T-helper 9 cell (primary cell): ENCODE data around the gene SPATA31E1.
"Not testable (repeated sequence)": the region's sequence is repeated elsewhere in the genome, so short reads cannot be mapped to it uniquely, and the experiment has no call there.

Source experiments
- DNase-seq: peaks from one replicate; pipeline ENCODE4 v3.0.0-alpha.2; 2020
- total RNA-seq, 2 donors: gene quantifications; one replicate each; lab custom pipeline; 2026; lab: John Stamatoyannopoulos, UW

The SPATA31E1 gene
- total RNA-seq = 0 reads per million in 2 donors

DNA sequence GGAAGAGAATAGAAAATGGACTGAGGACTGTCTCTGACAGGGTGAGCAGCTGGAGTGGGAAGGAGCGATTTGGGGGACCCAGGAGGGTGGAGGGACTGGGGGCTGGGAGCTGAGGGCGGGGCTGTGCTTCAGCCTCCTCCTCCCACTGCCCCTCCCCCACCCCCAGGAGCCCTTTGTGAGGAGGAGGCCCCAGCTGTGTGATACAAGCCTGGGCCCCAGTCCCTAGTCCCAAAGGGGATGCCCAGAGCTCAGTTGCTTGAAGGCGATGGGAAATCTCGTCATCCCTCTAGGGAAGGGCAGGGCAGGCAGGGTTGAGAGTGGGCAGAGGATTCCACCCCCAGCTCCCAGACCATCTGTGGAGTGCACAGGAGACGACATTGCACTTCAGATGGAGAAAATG, at the start of gene SPATA31E1:
TSS of gene SPATA31E1 (plus strand) at position 251 of the 400 bp plus-strand sequence. CDS start at position 266, 15 bp downstream.
- no peak for DNase-seq

DNA sequence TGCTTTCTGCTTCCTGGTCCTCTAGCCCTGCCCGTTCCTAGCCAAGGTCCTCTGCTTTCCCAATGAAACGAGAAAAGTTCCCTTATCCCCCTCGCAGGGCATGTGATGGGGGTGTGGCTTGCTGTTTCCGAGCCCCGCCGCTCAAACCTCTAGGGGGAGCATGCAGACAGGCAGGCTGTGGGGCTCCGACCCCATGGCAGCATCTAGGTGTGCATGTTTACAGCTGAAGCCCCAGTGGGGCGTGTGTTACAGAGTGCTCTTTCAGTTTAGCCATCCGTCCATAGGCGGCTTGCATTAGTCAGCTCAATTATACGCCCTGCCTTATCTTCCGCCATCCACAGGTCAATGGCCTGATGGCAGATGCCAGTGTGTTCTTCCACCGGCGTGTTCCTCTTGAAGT, 48.3 kb upstream of the SPATA31E1 start:
- no peak for DNase-seq

DNA sequence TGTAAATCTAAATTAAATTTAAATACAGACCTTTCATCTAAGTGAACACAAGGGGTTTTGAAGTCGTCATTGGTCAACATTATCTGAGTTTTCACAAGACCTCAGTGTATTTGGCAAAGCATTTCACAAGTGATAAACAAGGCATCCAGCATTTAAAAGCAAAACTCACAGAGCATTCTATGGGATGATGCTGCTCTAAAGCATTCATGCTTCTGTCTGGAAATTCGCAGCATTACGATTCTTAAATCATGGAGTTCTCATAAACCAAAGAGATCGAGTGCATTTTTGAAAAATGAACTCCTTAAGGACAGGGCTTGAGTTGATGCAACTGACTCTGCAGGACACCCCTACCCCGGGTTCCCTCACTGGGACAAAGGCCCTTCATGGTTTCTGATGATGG, 46.1 kb upstream of the SPATA31E1 start:
- no peak for DNase-seq

DNA sequence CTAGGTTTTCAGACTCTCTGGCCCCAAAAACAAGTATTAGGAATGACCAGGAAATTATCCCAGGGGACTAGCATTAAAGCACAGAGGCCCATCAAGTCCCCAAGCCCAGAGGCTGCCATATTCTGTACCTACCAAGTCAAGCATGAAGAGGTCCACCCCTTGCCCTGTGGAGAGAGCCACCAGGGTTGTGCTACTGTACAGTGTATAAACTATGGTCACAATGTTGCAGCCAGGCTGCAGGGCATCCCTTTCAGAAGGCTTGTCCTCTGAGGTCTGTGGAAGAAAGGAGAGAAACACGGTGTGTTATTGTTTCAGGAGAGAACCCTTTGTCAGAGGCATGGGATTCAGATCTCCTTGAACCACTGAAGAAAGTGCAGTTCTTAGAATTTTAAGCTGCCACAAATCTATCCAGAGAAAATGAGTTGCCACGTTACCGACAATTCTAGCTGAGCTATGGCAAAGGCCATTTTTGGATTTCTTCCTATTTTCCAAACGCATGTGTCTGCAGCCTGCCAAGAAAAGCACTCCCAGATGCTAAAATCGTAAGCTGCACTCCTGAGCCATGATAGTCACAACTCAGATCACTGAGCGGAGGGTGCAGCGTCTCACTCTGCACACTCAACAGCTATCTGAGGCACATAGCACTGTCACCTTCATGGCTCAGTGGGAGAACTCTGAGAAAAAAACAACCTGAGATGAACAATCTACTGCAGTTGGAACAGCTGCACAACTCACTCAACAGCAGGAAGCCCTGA, 45.5 kb upstream of the SPATA31E1 start:
- no peak for DNase-seq

DNA sequence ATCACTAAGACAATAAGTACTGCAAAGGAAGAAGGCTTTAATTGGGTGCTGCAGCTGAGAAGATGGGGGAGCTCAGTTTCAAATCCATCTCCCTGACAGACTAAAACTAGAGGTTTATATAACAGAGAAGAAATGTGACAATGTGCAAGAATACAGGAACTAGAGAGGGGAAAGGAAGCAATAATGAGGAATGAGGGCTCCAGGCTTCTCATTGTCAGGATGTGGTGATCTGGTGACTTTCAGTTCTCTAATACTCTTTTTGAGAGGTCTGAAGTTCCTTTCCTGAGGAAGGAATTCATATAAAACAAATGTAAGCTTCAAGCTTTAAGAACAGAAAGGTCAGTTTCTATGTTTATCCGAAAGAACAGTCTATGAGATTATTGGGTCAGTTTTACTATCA, 42.5 kb upstream of the SPATA31E1 start:
- no peak for DNase-seq

DNA sequence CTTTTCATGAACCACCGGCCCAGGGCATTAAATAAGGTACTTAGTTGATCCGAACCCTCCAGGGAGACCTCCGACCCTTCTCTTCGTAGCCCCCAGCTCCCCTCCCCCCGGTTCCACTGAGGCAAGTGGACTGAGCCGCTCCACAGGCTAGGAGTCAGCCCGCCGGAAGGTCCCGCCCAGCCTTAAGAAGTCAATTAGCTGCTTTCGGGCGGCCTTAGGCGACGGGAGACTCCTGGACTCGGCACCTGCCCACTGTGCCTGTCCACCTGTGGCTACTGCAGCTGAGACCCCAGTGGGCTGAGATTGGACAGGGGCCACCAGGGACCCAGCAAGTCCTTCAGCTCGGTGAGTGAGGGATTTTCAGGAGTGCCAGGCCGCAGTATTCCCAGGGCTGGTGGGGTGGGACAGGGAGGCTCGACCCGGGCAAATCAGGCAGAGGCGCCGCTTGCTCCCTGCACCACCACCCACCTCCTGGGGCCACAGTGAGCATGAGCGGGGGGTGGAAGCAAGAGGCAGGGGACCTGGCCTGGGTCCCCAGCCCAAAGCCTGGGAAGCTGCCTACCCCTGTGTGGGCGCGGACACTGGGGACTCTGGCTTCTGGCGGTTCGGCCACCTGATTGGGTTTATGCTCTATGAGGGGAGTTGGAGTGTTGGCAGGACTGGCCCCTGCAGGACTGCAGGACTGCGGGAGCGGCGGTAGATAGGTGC, 39.6 kb upstream of the SPATA31E1 start:
- no peak for DNase-seq

DNA sequence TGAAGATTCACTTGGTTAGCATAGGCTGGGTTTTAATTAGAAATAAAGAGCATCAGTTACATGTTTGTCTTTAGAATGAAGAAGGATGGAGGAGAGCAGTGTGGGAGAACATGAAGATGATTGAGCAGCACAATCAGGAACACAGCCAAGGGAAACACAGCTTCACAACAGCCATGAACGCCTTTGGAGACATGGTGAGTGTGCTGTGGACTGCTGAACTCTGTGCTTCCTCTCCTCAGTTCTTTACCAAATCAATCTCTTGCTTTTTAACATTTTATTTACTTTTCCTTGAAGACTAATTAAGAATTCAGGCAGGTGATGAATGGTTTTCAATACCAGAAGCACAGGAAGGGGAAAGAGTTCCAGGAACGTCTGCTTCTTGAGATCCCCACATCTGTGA, 38.2 kb upstream of the SPATA31E1 start:
- no peak for DNase-seq

DNA sequence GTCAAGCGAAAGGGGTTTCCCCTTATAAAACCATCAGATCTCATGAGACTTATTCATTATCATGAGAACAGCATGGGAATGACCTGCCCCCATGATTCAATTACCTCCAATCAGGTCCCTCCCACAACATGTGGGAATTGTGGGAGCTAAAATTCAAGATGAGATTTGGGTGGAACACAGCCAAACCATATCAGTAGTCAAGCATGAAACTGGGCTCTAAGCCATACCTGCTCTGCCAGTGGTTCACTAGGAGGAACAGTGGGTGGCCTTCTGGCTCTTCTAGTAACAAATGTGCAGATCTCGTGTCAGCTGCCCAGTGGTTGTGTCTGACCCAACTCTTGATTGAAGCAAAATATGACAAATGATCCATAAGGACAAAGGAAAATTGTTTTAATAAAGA, 34.9 kb upstream of the SPATA31E1 start:
- DNase-seq = not testable (repeated sequence)

DNA sequence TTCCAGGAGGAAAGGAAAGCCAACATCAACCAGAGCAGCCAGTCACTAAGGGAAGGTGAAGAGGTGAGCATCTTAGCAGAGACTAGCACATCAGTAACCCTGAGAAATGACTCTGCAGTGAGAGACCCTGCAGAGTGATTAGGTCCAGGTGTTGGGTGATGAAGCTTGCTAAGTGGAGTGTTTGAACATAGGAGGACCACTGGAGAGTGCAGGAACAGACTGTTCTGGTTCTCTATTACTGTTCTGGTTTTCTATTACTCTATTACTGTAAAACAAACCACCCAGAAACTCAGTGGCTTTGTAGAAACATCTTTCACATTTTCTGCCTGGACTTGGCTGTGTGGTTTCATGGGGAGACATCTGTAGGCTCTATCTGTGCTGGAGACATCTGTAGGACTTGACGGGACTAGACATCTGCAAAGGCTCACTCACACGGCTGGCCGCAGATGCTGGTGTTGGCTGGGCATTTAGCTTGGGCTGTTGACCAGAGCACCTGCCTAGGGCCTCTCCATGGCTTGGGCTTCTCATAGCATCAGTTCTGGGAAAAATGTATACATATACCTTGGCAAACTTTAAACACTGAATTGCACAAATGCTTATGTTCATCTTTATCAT, 33.4 kb upstream of the SPATA31E1 start:
- DNase-seq = no peak

DNA sequence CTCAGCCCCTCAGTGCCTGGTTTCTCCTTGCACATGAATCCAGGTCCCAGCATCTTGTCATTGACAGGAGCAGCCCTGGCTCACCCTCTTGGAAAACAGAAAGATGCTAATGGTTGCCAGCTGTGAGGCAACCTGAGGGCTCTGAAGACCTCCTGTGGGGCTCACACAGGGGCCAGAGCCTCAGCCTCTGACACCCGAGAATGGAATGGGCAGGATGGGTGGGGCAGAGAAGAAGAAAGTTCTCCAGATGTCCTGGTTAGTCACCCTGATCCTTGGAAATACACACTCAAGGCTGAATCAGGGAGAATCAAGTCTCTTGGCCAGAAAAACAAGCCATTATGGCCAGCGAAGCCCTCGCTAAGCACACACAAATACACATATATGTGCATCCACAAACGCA, 32.3 kb upstream of the SPATA31E1 start:
- no peak for DNase-seq

DNA sequence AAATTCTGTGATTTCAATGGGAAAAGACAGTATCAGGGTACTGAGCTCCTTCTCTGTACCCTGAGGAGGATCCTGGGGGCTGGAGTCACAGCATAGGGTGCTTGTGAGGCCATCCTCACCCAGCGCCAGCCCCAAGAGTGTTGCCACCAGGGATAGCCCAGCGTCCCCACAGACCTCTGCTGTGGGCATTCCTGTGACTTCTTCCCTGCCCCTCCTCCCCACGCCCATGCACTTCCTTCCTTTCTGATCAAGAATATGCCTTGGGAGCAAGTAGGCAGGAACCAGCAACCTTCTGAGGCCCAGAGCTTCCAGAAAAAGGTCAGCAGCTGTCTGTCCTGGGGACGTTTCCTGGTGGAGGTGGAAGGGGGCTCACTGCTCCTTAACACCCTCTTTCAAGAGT, 31.5 kb upstream of the SPATA31E1 start:
- not testable (repeated sequence) for DNase-seq

DNA sequence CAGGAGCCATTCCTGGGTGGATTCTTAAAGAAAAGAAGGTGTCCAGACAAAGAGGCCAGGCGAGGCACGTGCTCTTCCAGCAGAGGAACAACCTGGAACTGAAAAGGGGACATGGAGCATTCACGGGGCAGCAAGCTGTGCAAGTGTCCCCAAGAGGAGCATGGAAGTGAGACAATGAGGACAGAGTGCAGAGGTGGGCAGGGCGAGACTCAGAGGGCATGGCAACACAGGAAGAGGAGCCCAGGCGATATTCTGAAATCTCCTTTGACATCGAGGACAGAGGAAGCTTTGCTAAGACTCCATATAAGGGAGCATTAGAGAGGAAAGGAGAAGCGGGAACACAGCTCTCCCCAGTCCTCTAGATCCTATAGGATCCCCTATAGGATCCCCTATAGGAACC, 29.4 kb upstream of the SPATA31E1 start:
- no peak for DNase-seq

DNA sequence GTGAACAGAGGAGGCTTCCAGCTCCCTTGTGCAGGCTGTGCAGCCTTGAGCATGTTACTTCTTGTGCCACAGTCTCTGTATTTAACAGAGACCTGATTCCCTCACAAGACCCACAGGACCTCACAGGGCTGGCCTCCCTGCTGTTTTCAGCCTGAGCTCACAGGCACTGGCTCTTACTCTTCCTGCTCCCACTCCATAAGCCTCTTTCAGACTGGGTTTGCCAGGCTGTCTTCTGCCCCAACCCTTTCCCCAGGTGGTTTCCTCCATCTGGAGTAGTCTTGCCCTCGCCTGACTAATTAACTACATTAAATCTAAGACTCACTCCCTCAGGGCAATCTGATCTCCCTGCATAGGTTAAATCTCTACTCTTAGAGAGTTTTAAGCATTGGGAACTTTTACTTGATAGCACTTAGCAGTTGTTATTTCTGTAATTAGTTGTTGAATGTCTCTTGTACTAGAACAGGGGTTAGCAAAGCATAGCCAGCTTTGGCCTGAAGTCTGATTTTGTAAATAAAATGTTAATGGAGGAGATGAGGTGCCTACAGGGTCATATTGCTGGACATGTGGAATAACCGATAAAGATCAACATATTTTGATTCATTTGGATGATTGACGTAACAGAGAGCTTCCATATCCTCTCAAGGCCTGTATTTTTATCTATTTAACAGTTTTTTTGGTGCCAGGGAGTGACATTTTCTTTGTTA, 28.6 kb upstream of the SPATA31E1 start:
- no peak for DNase-seq

DNA sequence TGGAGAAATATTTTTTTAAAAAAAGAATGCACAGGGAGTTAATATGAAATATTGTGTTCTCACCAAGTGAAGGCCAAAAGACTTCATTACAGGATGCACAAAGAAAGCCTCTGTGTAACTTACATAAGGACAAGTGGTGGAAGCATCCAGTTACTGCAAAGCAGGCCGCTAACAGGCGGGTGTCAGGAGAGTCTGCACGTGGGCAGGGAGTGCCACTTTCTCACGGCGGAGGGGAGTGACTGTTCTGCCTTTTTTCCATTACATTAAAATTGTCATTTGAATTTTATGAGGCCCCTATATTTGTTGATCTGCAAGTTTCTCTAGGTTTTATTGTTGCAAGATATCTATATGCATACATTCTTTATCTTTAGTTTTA, 28.1 kb upstream of the SPATA31E1 start:
- no peak for DNase-seq

DNA sequence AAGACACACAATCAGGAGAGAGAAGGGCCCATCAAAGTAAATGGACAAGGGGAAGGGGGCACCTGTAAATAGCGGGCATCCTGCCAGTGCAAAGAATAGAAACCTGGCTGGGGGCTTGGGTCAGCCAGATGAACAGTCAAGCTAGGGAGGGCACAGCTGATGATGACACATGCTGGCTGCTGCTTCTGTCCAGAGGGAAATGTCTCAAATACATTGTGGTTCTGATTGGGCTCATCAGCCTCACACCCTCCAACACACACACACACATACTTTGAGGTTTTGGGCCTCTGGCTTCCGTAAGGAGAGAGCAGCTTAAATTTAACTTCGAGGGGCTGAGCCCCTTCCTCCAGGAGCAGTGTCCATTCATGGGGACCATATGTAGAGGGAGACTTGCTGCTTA, 27.6 kb upstream of the SPATA31E1 start:
- no peak for DNase-seq

DNA sequence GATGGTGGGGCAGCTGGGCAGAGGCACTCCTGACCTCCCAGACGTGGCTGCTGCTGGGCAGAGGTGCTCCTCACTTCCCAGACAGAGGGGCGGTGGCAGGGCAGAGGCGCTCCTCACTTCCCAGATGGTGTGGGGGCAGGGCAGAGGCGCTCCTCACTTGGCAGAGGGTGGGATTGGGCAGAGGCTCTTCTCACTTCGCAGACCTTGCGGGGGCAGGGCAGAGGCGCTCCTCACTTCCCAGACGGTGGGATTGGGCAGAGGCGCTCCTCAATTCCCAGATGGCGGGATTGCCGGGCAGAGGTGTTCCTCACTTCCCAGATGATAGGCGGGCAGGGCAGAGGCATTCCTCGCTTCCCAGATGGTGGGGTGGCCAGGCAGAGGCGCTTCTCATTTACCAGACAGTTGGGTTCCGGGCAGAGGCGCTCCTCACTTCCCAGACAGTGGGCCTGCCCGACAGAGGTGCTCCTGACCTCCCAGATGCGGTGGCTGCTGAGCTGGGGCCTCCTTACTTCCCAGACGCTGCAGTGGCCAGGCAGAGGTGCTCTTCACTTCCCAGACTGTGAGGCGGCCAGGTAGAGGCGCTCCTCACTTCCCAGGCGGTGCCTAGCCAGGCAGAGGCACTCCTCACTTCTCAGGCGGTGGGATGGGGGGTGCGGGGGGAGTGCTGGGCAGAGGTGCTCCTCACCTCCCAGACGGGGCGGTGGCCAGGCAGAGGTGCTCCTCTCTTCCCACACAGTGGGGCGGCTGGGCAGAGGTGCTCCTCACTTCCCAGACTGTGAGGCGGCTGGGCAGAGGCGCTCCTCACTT, 25.3 kb upstream of the SPATA31E1 start:
- no peak for DNase-seq

DNA sequence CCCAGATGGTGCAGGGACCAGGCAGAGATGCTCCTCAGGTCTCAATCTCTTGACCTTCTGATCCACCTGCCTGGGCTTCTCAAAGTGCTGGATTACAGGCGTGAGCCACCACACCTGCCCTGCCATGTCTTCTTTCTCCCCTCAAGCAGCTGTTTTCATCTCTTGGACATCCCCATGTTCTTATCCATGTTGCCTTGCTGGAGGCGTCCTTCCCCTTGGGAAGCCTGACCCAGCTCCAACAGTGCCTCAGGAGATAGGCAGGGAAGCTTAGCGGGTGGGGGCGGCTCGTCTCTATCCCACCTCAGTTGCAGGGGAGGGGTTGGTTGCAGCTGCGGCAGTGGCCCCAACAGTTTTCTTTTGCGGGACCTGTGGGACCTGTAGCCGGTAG, 24.7 kb upstream of the SPATA31E1 start:
- DNase-seq = no peak

DNA sequence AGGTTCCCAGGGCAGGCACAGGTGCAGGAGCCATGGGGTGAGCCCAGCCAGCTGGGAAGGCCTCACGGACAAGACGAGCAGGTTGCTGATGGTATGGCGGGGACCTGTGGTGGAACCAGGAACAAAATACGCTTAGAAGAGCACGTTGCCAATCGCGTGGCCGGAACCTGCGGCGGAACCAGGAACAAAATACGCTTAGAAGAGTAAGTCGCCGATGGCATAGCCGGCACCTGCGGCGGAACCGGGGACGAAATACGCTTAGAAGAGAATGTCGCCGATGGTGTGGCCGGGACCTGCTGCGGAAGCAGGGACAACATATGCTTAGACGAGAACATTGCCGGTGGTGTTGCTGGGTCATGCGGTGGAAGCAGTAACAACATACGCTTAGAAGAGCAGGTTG, 23.5 kb upstream of the SPATA31E1 start:
- DNase-seq = no peak

DNA sequence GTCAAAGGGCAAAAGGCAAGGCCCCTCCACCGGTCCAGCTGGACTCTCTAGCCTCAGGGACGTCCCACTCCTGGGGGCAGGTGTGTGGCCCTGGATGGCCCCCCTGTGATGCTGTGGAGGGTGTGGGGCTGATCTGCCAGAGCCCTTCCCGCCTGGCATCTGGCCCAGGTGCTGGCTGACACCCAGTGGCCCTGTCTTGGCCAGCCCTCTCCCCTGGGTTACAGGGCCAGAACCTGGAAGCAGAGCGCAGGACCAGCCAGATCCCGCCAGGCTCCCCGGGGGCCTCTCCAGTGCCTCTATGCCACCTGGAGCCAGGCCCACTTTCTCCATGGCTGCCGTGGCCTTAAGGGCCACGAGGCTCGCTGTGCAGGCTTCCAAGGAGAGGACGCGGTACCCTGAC, 22.9 kb upstream of the SPATA31E1 start:
- no peak for DNase-seq

DNA sequence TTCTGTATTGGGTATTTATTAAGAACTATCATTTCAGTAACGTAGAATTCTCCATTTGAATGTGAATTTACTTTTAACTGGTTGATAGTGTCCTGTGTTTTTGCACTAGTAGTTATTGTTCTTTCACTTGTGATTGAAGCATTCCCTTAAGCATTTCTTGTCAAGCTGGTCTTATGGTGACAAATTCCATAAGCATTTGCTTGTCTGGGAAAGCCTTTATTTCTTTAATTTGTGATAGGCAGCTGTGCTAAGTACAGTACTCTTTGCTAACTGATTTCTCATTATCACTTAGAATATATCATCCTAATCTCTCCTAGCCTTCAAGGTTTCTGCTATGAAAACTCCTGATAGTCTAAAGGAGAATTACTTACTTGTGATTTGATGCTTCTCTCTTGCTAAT, 21.3 kb upstream of the SPATA31E1 start:
- DNase-seq = no peak

DNA sequence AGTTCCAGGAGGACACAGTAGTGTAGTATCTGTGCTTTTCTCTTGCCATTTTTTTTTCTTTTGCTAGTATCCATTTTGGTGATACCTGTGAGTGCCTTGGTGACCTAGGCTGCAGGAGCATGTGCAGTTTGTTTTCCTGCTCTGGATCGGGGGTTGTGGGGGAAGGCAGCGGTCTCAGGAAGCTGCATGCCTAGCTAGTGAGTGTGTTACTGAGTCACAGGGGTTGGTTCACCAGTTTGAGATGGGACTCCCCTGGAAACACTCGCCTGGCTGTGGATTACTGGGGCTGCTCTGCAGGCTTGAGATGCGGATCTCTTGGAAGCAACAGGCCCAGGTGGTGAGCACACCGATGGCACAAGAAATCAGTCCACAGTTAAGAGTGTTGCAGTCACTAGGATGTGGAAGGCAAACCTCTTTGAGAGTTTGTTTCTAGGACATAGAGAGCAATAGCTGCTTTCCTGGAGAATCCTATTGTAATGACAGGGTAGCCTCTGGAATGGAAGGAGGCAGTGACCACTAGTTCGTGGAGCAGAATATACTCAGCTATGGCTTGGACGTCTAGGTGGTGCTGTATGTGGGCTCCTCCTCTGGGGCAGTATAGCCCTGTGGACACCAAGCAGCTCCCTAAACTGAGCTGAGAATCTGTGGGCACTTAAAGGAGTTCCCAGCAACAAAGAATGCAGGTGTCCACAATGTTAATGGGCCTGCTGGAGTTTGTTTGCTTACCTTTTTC, 20.0 kb upstream of the SPATA31E1 start:
- DNase-seq = no peak
